ENCODE results near the gene CHRNA7.

DNA sequence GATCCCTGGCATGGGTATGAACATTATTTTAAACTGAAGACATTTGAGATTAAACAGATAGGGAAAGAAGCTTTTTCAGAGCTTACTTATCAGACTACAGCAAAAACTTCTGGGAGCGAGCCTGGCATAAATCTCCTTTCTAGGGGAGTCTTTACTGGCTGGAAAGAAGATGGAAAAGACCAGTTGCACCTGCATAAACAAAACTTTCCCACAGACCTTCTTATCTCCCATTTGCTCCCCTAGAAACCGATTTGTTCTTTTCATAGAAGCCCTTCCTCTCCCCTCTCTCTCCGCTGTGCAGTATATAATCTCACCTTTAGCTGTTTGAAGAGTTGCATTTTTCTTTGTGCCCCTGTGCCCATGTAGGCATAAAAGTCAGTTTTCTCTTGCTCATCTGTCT is 93.2 kb downstream of the CHRNA7 start:
- TF ChIP-seq EZH2 (IDR thresholded peaks at IDR 0.05; ENCODE audit: low read length, missing control alignments) (no peak), CTCF (conservative IDR thresholded peaks at IDR 0.05 in 1 of 2, IDR thresholded peaks at IDR 0.05 in 1 of 2; ENCODE audit: low read depth in 1 of 2, low read length in 2 of 2) (no peak)

All from fibroblast of lung (primary cell).